H1 (cell line): ENCODE results near the gene KIF1B. TPM values are rescaled to one million over a fixed set of nuclear protein-coding genes. Genes with fewer than 3 reads are reported as not detected.

Source experiments
- BRCA1 ChIP-seq: IDR thresholded peaks from 2 replicates; pipeline ENCODE4 v1.6.1; 2012; ENCODE audit warnings: low read depth, low read length, improper control_type of control experiment
- POLR2AphosphoS5 ChIP-seq: IDR thresholded peaks from 2 replicates; pipeline ENCODE4 v1.6.1; 2011; ENCODE audit warnings: low read depth, low read length
- polyA plus RNA-seq, 7 experiments: library from polyadenylated mRNA; depleted of rRNA in 3 of 7; stranded (reverse) in 5 of 7; unstranded in 2 of 7; fragments of >200 nt in 5 of 7; fragments of 200-250 nt in 2 of 7; gene quantifications; 1 replicate in 5 of 7; 2 replicates in 1 of 7; 4 replicates in 1 of 7; pipeline versions ENCODE4 v1.2.1 to v1.2.3, GENCODE V29; 2011 to 2013; ENCODE audit warnings: missing spikeins in 2 of 7, mixed read lengths in 2 of 7
- total RNA-seq: library from RNA; stranded (reverse); fragmentation: NEBNext Ultra II Directional; extraction: Animal tissue kit (Norgen Biotek cat#: 25700); gene quantifications from 2 replicates; pipeline ENCODE4 v1.2.1, GENCODE V29; 2021

Gene KIF1B
- total and polyA plus RNA-seq, 2 of the 8 experiments (the other 6 are each of a cell fraction or from before 2014, with no cell fraction given), result 39.1 to 74.2 TPM

DNA sequence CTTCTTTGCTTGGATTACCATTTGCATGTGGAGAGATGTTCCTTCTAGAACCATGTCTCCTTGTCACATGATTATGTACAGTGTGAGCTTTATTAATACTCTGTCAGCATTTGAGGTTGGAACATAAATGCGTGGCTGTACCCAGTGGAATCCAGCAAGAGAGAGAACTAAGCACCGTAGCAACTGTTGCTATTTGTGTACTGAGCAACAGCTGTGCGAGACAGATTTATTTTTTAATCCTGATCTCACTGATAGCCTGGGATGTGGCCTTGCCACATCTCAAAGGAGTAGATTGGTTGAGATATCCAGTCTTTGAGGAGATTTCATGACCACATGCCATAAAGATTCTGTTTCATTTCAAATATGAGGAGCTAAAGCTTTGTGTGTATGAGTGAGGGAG is 43.4 kb downstream of the KIF1B start (continued):
- no peak for TF ChIP-seq BRCA1
- TF ChIP-seq POLR2AphosphoS5, result no peak
